ENCODE measurements around the gene SPHK2. TPM values are rescaled to one million over a fixed set of nuclear protein-coding genes. Genes with fewer than 3 reads are reported as not detected.

Gene SPHK2
- total and polyA plus RNA-seq, 4 donors, result 14.6 to 25.4 (median 19.7) TPM

- no peak for ATAC-seq (ENCODE audit: low FRiP score)
- no peak for DNase-seq
- Histone ChIP-seq H3K27ac (ENCODE audit: low read depth in 1 of 2, low read length in 2 of 2) (no peak overlapping the region), H3K9me3 (ENCODE audit: control insufficient read depth, low read length) (no peaks in the 10 kb centered on the region), H3K36me3 (ENCODE audit: control insufficient read depth in 1 of 2, insufficient read depth in 2 of 2, low read length in 1 of 2) (no peaks in the 10 kb centered on the region), H3K27me3 (ENCODE audit: control insufficient read depth in 1 of 2, insufficient read depth in 2 of 2, low read length in 1 of 2) (no peaks in the 10 kb centered on the region), H3K4me1 (ENCODE audit: control insufficient read depth in 1 of 2, insufficient read depth in 2 of 2, low read length in 2 of 2) (no peaks in the 10 kb centered on the region), H3K4me3 (ENCODE audit: low read length in 2 of 2) (no peak overlapping the region)
- WGBS, 2 donors, result 92 to 94% methylated on average over 20 of the region's 20 CpGs
- intact Hi-C loops (cut with DNase I), result no loop called here
Observed at GRCh38 chr19:48609571-48610108, 9.7 kb upstream of the SPHK2 start.

GRCh38 chr19:48611872-48612271, 7.4 kb upstream of the SPHK2 start:
- Histone ChIP-seq H3K9me3 (ENCODE audit: control insufficient read depth, low read length) (no peaks in the 10 kb centered on the region), H3K36me3 (ENCODE audit: control insufficient read depth in 1 of 2, insufficient read depth in 2 of 2, low read length in 1 of 2) (peaks cover 0 to 10% of the 10 kb centered on the region in 2 donors), H3K4me1 (ENCODE audit: control insufficient read depth in 1 of 2, insufficient read depth in 2 of 2, low read length in 2 of 2) (no peaks in the 10 kb centered on the region), H3K27me3 (ENCODE audit: control insufficient read depth in 1 of 2, insufficient read depth in 2 of 2, low read length in 1 of 2) (no peaks in the 10 kb centered on the region), H3K4me3 (ENCODE audit: low read length in 2 of 2) (no peak overlapping the region), H3K27ac (ENCODE audit: low read depth in 1 of 2, low read length in 2 of 2) (no peak overlapping the region)
- intact Hi-C loops (cut with DNase I), result no loop called here
- WGBS, 2 donors, result 89 to 92% methylated on average over 14 of the region's 14 CpGs
- no peak for ATAC-seq (ENCODE audit: low FRiP score)
- no peak for DNase-seq

GRCh38 chr19:48613024-48613851, 6.1 kb upstream of the SPHK2 start:
- DNase-seq, result peak in 1 of 2 donors; percentile 79
- no peaks in the 10 kb centered on the region for H3K27me3 ChIP-seq (ENCODE audit: control insufficient read depth in 1 of 2, insufficient read depth in 2 of 2, low read length in 1 of 2)
- H3K9me3 ChIP-seq (ENCODE audit: control insufficient read depth, low read length), result no peaks in the 10 kb centered on the region
- H3K4me1 ChIP-seq (ENCODE audit: control insufficient read depth in 1 of 2, insufficient read depth in 2 of 2, low read length in 2 of 2), result no peaks in the 10 kb centered on the region
- H3K27ac ChIP-seq (ENCODE audit: low read depth in 1 of 2, low read length in 2 of 2), result no peak overlapping the region
- no peak overlapping the region for H3K4me3 ChIP-seq (ENCODE audit: low read length in 2 of 2)
- 73 to 77% methylated on average over 39 of the region's 39 CpGs for WGBS, 2 donors
- intact Hi-C loops (cut with DNase I), result no loop called here
- H3K36me3 ChIP-seq (ENCODE audit: control insufficient read depth in 1 of 2, insufficient read depth in 2 of 2, low read length in 1 of 2), result peaks cover 0 to 10% of the 10 kb centered on the region in 2 donors
- peak; percentile 17 for ATAC-seq (ENCODE audit: low FRiP score)

- Histone ChIP-seq H3K4me3 (ENCODE audit: low read length in 2 of 2) (no peak overlapping the region), H3K4me1 (ENCODE audit: control insufficient read depth in 1 of 2, insufficient read depth in 2 of 2, low read length in 2 of 2) (no peaks in the 10 kb centered on the region), H3K36me3 (ENCODE audit: control insufficient read depth in 1 of 2, insufficient read depth in 2 of 2, low read length in 1 of 2) (peaks cover 0 to 10% of the 10 kb centered on the region in 2 donors), H3K9me3 (ENCODE audit: control insufficient read depth, low read length) (no peaks in the 10 kb centered on the region), H3K27ac (ENCODE audit: low read depth in 1 of 2, low read length in 2 of 2) (no peak overlapping the region), H3K27me3 (ENCODE audit: control insufficient read depth in 1 of 2, insufficient read depth in 2 of 2, low read length in 1 of 2) (no peaks in the 10 kb centered on the region)
- ATAC-seq (ENCODE audit: low FRiP score) (no peak), DNase-seq (no peak)
- intact Hi-C loops (cut with DNase I), result no loop called here
- 77% methylated on average over 13 of the region's 13 CpGs for WGBS, 2 donors
Observed at GRCh38 chr19:48613852-48614435, 5.4 kb upstream of the SPHK2 start.

GRCh38 chr19:48614436-48615230, 4.7 kb upstream of the SPHK2 start, which contains the start of gene FAM83E:
FAM83E (minus strand) TSS chr19:48615076; CDS start chr19:48613372, 1,704 bp downstream.
- Histone ChIP-seq H3K9me3 (ENCODE audit: control insufficient read depth, low read length) (no peaks in the 10 kb centered on the region), H3K27me3 (ENCODE audit: control insufficient read depth in 1 of 2, insufficient read depth in 2 of 2, low read length in 1 of 2) (no peaks in the 10 kb centered on the region), H3K27ac (ENCODE audit: low read depth in 1 of 2, low read length in 2 of 2) (no peak within 1 kb of the TSS), H3K4me3 (ENCODE audit: low read length in 2 of 2) (no peak within 1 kb of the TSS), H3K36me3 (ENCODE audit: control insufficient read depth in 1 of 2, insufficient read depth in 2 of 2, low read length in 1 of 2) (peaks cover 0 to 10% of the 10 kb centered on the region in 2 donors), H3K4me1 (ENCODE audit: control insufficient read depth in 1 of 2, insufficient read depth in 2 of 2, low read length in 2 of 2) (no peaks in the 10 kb centered on the region)
- no peak for ATAC-seq (ENCODE audit: low FRiP score)
- intact Hi-C loops (cut with DNase I), result no loop called here
- 54 to 55% methylated on average over 31 of the region's 31 CpGs for WGBS, 2 donors
- peak in 1 of 2 donors; percentile 77 for DNase-seq

GRCh38 chr19:48615231-48616040, 3.9 kb upstream of the SPHK2 start:
- Histone ChIP-seq H3K27ac (ENCODE audit: low read depth in 1 of 2, low read length in 2 of 2) (no peak overlapping the region), H3K36me3 (ENCODE audit: control insufficient read depth in 1 of 2, insufficient read depth in 2 of 2, low read length in 1 of 2) (peaks cover 0 to 10% of the 10 kb centered on the region in 2 donors), H3K9me3 (ENCODE audit: control insufficient read depth, low read length) (no peaks in the 10 kb centered on the region), H3K4me3 (ENCODE audit: low read length in 2 of 2) (no peak overlapping the region), H3K4me1 (ENCODE audit: control insufficient read depth in 1 of 2, insufficient read depth in 2 of 2, low read length in 2 of 2) (no peaks in the 10 kb centered on the region), H3K27me3 (ENCODE audit: control insufficient read depth in 1 of 2, insufficient read depth in 2 of 2, low read length in 1 of 2) (no peaks in the 10 kb centered on the region)
- intact Hi-C loops (cut with DNase I), result no loop called here
- DNase-seq, result no peak
- ATAC-seq (ENCODE audit: low FRiP score), result no peak
- 63 to 69% methylated on average over 19 of the region's 19 CpGs for WGBS, 2 donors

GRCh38 chr19:48616041-48616436, 3.3 kb upstream of the SPHK2 start:
- intact Hi-C loops (cut with DNase I), result no loop called here
- 71 to 78% methylated on average over 16 of the region's 16 CpGs for whole genome bisulfite sequencing, 2 donors

More at GRCh38 chr19:48616041-48616436, 3.3 kb upstream of the SPHK2 start:
- no peak overlapping the region for H3K27ac ChIP-seq (ENCODE audit: low read depth in 1 of 2, low read length in 2 of 2)
- H3K9me3 ChIP-seq (ENCODE audit: control insufficient read depth, low read length), result no peaks in the 10 kb centered on the region
- H3K4me1 ChIP-seq (ENCODE audit: control insufficient read depth in 1 of 2, insufficient read depth in 2 of 2, low read length in 2 of 2), result no peaks in the 10 kb centered on the region
- H3K27me3 ChIP-seq (ENCODE audit: control insufficient read depth in 1 of 2, insufficient read depth in 2 of 2, low read length in 1 of 2), result no peaks in the 10 kb centered on the region
- H3K36me3 ChIP-seq (ENCODE audit: control insufficient read depth in 1 of 2, insufficient read depth in 2 of 2, low read length in 1 of 2), result peaks cover 0 to 10% of the 10 kb centered on the region in 2 donors
- ATAC-seq (ENCODE audit: low FRiP score), result no peak
- DNase-seq, result peak in 1 of 2 donors; percentile 75
- H3K4me3 ChIP-seq (ENCODE audit: low read length in 2 of 2), result no peak overlapping the region

All from aorta (tissue), 5 donors.